ENCODE measurements around the gene LIFR. TPM values are rescaled to one million over a fixed set of nuclear protein-coding genes. Genes with fewer than 3 reads are reported as not detected.

Gene LIFR
- total RNA-seq, 1 experiment from 2014 or later, result 47.9 TPM

DNA sequence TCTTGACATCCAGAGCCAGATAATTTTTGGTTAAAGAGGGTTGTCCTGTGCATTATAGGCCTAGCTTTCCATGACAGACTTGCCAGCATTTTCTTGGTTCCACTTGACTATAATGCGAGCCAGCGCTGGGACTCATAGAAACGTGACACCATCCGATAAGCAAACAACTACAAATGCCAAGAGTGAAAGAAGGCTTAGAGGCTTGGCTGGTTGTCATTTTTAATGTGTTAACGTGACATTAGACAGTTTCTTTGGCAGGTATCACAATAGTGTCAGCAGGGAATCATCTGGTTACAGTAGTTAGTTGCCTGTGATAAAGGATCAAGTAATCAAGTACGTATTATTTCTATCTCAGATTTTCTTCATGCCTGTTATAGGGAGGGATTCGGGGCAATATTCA, 20.0 kb upstream of the LIFR start:
- Histone ChIP-seq H3K27me3 (replicated peaks; ENCODE audit: insufficient read depth, low read depth, low read length, poor library complexity) (no peaks in the 10 kb centered on the region), H3K4me1 (ENCODE audit: insufficient read depth, low read length, poor library complexity, severe bottlenecking) (no peaks in the 10 kb centered on the region), H3K9me3 (ENCODE audit: low read depth, low read length, poor library complexity, severe bottlenecking) (no peaks in the 10 kb centered on the region), H3K27ac (ENCODE audit: low read depth, low read length, poor library complexity, severe bottlenecking) (no peak overlapping the region), H3K36me3 (ENCODE audit: insufficient read depth, low read length, poor library complexity, severe bottlenecking) (no peaks in the 10 kb centered on the region), H3K4me3 (ENCODE audit: low read depth, low read length, poor library complexity, severe bottlenecking) (no peak overlapping the region)
- DNase-seq (ENCODE audit: low spot score), result no peak
- CTCF ChIA-PET, result no interaction called here
- POLR2A ChIA-PET (ENCODE audit: low non-redundant PET), result no interaction called here
- TF ChIP-seq, protein P1, sequence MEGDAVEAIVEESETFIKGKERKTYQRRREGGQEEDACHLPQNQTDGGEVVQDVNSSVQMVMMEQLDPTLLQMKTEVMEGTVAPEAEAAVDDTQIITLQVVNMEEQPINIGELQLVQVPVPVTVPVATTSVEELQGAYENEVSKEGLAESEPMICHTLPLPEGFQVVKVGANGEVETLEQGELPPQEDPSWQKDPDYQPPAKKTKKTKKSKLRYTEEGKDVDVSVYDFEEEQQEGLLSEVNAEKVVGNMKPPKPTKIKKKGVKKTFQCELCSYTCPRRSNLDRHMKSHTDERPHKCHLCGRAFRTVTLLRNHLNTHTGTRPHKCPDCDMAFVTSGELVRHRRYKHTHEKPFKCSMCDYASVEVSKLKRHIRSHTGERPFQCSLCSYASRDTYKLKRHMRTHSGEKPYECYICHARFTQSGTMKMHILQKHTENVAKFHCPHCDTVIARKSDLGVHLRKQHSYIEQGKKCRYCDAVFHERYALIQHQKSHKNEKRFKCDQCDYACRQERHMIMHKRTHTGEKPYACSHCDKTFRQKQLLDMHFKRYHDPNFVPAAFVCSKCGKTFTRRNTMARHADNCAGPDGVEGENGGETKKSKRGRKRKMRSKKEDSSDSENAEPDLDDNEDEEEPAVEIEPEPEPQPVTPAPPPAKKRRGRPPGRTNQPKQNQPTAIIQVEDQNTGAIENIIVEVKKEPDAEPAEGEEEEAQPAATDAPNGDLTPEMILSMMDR (conservative IDR thresholded peaks at IDR 0.05; ENCODE audit: low read depth, low read length), result no peak
- no peak for TF ChIP-seq EZH2 (IDR thresholded peaks at IDR 0.05; ENCODE audit: borderline replicate concordance, low read depth, low read length, poor library complexity, severe bottlenecking)
- intact Hi-C loops (cut with micrococcal nuclease; ENCODE audit: unreplicated experiment), result no loop called here
- no TSS peak for BruUV-seq (replicated peaks)

DNA sequence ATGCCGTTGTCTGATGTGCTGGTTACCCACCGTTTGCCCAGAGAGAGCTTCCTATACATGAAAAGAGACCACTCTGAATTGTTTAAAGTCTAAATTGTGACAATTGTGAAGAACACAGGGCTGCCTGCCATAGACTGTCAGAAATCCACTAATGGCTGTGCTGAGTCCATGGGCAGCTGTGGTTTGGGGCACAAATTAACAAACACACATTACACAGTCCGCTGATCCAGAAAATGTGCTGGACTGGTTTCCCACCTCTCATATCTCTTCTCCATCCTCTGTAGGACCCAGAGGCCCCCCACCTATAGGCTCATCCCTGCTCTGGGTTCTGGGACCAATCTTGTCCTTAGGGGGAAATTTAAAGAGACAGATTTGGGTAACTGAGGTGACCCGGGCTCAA, 19.0 kb upstream of the LIFR start:
- intact Hi-C loops (cut with micrococcal nuclease; ENCODE audit: unreplicated experiment), result no loop called here
- Histone ChIP-seq H3K9me3 (ENCODE audit: low read depth, low read length, poor library complexity, severe bottlenecking) (no peaks in the 10 kb centered on the region), H3K27me3 (replicated peaks; ENCODE audit: insufficient read depth, low read depth, low read length, poor library complexity) (no peaks in the 10 kb centered on the region), H3K4me1 (ENCODE audit: insufficient read depth, low read length, poor library complexity, severe bottlenecking) (no peaks in the 10 kb centered on the region), H3K4me3 (ENCODE audit: low read depth, low read length, poor library complexity, severe bottlenecking) (no peak overlapping the region), H3K36me3 (ENCODE audit: insufficient read depth, low read length, poor library complexity, severe bottlenecking) (no peaks in the 10 kb centered on the region), H3K27ac (ENCODE audit: low read depth, low read length, poor library complexity, severe bottlenecking) (no peak overlapping the region)
- no peak for TF ChIP-seq EZH2 (IDR thresholded peaks at IDR 0.05; ENCODE audit: borderline replicate concordance, low read depth, low read length, poor library complexity, severe bottlenecking)
- TF ChIP-seq, protein P1 (conservative IDR thresholded peaks at IDR 0.05; ENCODE audit: low read depth, low read length), result no peak
- CTCF ChIA-PET, result no interaction called here
- DNase-seq (ENCODE audit: low spot score), result no peak
- POLR2A ChIA-PET (ENCODE audit: low non-redundant PET), result no interaction called here
- no TSS peak for BruUV-seq (replicated peaks)

DNA sequence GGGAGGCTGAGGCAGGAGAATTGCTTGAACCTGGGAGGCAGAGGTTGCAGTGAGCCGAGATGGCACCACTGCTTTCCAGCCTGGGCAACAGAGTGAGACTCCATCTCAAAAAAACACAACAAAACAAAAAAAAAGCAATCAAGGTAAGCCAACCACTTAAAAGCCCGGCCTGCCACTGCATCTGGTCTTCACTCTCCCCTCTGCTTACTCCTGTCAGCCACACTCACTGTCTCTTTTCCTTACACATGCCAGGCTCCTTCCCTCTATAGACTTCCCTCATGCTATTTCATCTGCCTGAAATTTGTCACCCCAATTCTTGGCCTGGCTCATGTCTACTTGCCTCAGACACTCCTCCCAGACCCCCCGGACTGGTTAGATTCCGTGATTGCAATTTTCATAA, 17.6 kb upstream of the LIFR start:
- no peaks in the 10 kb centered on the region for H3K27me3 ChIP-seq (replicated peaks; ENCODE audit: insufficient read depth, low read depth, low read length, poor library complexity)
- no peak for DNase-seq (ENCODE audit: low spot score)
- no peaks in the 10 kb centered on the region for H3K36me3 ChIP-seq (ENCODE audit: insufficient read depth, low read length, poor library complexity, severe bottlenecking)
- TF ChIP-seq EZH2 (IDR thresholded peaks at IDR 0.05; ENCODE audit: borderline replicate concordance, low read depth, low read length, poor library complexity, severe bottlenecking), result no peak
- TF ChIP-seq, protein P1 (conservative IDR thresholded peaks at IDR 0.05; ENCODE audit: low read depth, low read length), result no peak
- intact Hi-C loops (cut with micrococcal nuclease; ENCODE audit: unreplicated experiment), result no loop called here
- ChIA-PET POLR2A (ENCODE audit: low non-redundant PET) (no interaction called here), CTCF (no interaction called here)
- H3K27ac ChIP-seq (ENCODE audit: low read depth, low read length, poor library complexity, severe bottlenecking), result no peak overlapping the region
- no peak overlapping the region for H3K4me3 ChIP-seq (ENCODE audit: low read depth, low read length, poor library complexity, severe bottlenecking)
- no TSS peak for BruUV-seq (replicated peaks)
- no peaks in the 10 kb centered on the region for H3K4me1 ChIP-seq (ENCODE audit: insufficient read depth, low read length, poor library complexity, severe bottlenecking)
- H3K9me3 ChIP-seq (ENCODE audit: low read depth, low read length, poor library complexity, severe bottlenecking), result no peaks in the 10 kb centered on the region

Data from A673 (cell line).